ENCODE measurements around the gene FRZB.
"Not testable (repeated sequence)": the region's sequence is repeated elsewhere in the genome, so short reads cannot be mapped to it uniquely, and the experiment has no call there.

The FRZB gene

GRCh38 chr2:182866461-182867406 lies at the start of gene FRZB:
Gene FRZB, minus strand, starts transcription at chr2:182866637. Its CDS starts 85 bp downstream, at chr2:182866552.
- DNase-seq (ENCODE audit: low spot score) = no peak

- DNase-seq (ENCODE audit: low spot score) = no peak
These were observed 49.2 kb upstream of the FRZB start for GRCh38 chr2:182915369-182916326.

GRCh38 chr2:182914852-182915251 lies 48.4 kb upstream of the FRZB start:
- DNase-seq (ENCODE audit: low spot score) = no peak

- DNase-seq (ENCODE audit: low spot score) = no peak
These were observed 46.6 kb upstream of the FRZB start for GRCh38 chr2:182913064-182913463.

- no peak for DNase-seq (ENCODE audit: low spot score)
These were observed 46.1 kb upstream of the FRZB start for GRCh38 chr2:182912518-182912915.

- no peak for DNase-seq (ENCODE audit: low spot score)
These were observed 45.5 kb upstream of the FRZB start for GRCh38 chr2:182911813-182912517.

- no peak for DNase-seq (ENCODE audit: low spot score)
These were observed 44.5 kb upstream of the FRZB start for GRCh38 chr2:182910965-182911364.

GRCh38 chr2:182907081-182907830 lies 40.8 kb upstream of the FRZB start:
- DNase-seq (ENCODE audit: low spot score) = no peak

GRCh38 chr2:182906454-182906853 lies 40.0 kb upstream of the FRZB start:
- no peak for DNase-seq (ENCODE audit: low spot score)

GRCh38 chr2:182904844-182905243 lies 38.4 kb upstream of the FRZB start:
- no peak for DNase-seq (ENCODE audit: low spot score)

- no peak for DNase-seq (ENCODE audit: low spot score)
These were observed 37.1 kb upstream of the FRZB start for GRCh38 chr2:182903566-182903965.

GRCh38 chr2:182901748-182902147 lies 35.3 kb upstream of the FRZB start:
- DNase-seq (ENCODE audit: low spot score) = no peak

- no peak for DNase-seq (ENCODE audit: low spot score)
These were observed 32.3 kb upstream of the FRZB start for GRCh38 chr2:182898718-182899117.

- DNase-seq (ENCODE audit: low spot score) = no peak
These were observed 30.7 kb upstream of the FRZB start for GRCh38 chr2:182897137-182897536.

- no peak for DNase-seq (ENCODE audit: low spot score)
These were observed 29.4 kb upstream of the FRZB start for GRCh38 chr2:182895798-182896197.

- no peak for DNase-seq (ENCODE audit: low spot score)
These were observed 28.7 kb upstream of the FRZB start for GRCh38 chr2:182895169-182895568.

GRCh38 chr2:182894174-182894573 lies 27.7 kb upstream of the FRZB start:
- DNase-seq (ENCODE audit: low spot score) = no peak

- no peak for DNase-seq (ENCODE audit: low spot score)
These were observed 27.2 kb upstream of the FRZB start for GRCh38 chr2:182893666-182894065.

GRCh38 chr2:182893035-182893434 lies 26.6 kb upstream of the FRZB start:
- DNase-seq (ENCODE audit: low spot score) = not testable (repeated sequence)

GRCh38 chr2:182891611-182892010 lies 25.2 kb upstream of the FRZB start:
- no peak for DNase-seq (ENCODE audit: low spot score)

- no peak for DNase-seq (ENCODE audit: low spot score)
These were observed 24.4 kb upstream of the FRZB start for GRCh38 chr2:182890773-182891378.
